Dedifferentiated amniotic fluid mesenchymal stem cell (primary cell): Measurements from ENCODE around the gene GNAI2.
"Not testable (repeated sequence)": the region's sequence is repeated elsewhere in the genome, so short reads cannot be mapped to it uniquely, and the experiment has no call there.

Experiments
- DNase-seq: peaks from one replicate; pipeline ENCODE4 v3.0.0-alpha.2; 2016; ENCODE audit errors: extremely low spot score

Gene GNAI2

DNA sequence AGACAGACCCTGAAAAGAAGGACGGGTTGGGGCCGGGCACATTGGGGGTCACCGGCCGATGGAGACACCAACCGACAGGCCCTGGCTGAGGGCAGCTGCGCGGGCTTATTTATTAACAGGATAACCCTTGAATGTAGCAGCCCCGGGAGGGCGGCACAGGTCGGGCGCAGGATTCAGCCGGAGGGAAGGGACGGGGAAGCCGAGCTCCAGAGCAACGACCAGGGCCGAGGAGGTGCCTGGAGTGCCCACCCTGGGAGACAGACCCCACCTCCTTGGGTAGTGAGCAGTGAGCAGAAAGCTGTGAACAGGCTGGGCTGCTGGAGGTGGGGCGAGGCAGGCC lies 40.7 kb downstream of the GNAI2 start:
- DNase-seq: no peak

DNA sequence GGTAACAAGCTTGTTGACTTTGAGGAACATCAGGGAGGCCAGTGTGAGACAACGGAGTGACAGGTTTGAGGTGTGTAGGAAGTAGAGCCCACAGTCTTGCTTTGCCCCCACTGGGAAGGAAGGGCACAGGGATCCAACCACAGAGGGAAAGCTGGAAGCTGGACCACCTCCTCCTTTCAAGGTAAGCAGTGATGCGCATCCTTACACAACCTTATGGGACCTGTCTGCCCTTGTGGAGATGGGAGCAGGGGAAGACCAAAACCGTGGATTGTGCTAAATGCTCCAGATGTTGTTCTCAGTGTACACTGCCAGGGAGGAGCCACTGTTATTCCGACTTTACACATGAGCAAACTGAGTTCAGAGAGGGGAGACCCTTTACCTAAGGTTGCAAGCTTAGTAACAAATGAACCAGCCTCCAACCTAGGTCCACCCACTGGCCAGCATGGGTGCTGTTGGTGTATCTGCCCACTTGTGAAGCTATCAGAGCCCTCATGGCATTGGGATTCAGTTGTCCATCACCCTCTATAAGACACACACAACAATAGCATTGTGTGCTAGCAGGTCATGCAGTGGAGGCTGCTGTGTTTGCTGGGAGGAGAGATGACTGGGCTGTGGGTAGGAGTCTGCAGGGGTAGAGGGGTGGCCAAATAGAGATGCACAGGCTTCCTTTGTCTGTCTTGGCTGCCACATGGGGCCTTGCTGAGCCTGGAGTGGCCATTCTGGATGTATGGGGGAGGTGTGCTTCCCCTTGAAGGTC lies 42.3 kb downstream of the GNAI2 start:
- no peak for DNase-seq

DNA sequence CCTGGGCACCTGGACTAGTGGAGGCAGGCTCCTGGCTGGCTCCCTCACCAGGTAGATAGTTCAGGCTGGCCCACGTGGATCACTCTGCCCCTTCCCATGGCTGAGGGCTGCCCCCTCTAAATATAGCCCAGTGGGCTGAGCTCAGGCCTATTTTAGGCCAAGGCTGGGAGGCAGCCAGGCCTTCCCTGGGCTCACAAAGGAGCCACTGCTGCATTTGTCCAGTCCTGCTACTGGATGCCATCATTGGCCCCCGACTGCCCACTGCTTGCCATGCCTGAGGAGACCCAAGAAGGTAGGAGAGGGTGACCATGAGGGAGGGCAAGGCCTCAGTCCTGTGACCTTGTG lies 42.8 kb downstream of the GNAI2 start, which contains the start of gene LSMEM2:
Gene LSMEM2, plus strand, starts transcription at position 208 of the 345 bp plus-strand sequence. Its CDS starts 27 bp downstream, at position 235.
- DNase-seq: no peak

DNA sequence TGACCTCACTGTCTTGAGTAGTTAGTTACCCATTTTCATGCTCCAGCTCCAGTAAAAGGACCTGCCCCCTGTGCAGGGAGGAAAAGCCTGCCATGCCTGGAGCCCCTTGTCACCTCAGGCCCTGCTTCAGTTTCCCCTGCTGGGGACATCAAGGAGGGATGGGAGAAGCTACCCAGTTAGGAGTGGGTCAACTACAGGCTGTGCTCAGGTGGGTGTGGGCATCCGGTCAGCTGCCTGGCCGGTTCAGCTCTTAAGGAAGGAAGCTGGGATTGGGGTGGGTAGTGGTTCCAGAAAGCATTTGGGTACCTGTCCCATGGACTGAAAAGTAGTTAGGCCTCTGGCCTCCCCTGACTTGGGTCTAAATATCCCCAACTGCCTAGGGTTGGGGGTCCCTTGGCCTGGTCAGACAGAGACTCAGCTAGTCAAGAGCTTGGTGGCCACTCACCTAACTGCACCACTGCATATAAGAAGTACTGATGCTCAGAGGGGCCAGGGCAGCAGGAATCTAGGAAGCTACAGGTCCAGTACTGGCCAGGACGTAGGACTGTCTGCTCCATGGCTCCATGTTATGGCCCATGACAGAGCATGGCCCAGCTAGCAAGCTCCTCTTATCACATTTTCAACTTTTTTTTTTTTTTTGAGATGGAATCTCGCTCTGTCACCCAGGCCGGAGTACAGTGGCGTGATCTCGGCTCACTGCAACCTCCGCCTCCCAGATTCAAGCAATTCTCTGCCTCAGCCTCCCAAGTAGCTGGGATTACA lies 43.4 kb downstream of the GNAI2 start:
- no peak for DNase-seq

DNA sequence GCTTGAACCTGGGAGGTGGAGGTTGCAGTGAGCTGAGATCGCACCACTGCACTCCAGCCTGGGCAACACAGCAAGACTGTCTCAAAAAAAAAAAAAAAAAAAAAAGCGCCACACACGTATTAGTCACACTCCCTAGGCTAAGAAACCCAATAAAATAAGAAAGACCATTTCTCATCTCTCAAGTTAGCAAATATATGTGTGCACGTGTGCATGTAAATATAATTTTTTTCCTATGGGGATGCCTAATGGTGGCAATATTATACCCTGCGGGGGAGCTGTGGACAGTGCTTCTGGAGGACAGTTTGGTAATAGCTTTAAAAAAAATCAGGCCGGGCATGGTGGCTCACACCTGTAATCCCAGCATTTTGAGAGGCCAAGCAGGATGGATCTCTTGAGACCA lies 48.1 kb downstream of the GNAI2 start:
- not testable (repeated sequence) for DNase-seq

DNA sequence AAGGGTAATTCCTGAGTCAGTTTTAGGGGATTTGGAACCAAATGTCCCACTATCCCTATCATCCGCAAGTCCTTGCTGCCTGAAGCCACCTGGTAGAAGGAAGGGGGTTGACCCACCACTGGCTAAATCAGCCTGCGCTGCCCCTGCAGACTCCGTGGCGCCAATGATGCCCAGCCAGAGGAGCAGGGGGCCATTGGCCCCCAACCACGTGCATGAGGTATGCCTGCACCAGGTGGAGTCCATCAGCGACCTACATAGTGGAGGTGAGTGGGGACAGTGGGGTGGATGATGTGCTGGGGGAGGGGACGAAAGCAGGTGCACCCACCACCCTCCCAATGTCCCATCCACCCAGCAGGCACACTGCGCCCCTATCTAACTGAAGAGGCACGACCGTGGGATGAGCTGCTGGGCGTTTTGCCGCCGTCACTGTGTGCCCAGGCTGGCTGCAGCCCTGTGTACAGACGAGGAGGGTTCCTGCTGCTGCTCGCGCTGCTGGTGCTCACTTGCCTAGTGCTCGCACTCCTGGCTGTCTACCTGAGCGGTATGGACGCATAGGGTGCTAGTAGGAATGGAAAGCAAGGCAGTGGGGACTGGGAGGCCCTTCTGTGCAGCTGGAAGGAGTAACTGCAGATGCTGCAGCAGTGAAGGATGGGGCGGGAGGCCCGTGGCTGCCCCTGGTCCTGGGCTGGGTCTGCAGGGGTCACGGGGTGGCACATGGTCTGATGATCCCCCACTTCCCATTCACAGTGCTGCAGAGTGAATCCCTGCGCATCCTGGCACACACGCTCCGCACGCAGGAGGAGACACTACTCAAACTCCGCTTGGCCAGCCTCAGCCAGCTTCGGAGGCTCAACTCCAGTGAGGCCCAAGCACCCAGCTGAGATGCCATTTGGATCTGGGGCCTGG lies 50.6 kb downstream of the GNAI2 start:
- no peak for DNase-seq

DNA sequence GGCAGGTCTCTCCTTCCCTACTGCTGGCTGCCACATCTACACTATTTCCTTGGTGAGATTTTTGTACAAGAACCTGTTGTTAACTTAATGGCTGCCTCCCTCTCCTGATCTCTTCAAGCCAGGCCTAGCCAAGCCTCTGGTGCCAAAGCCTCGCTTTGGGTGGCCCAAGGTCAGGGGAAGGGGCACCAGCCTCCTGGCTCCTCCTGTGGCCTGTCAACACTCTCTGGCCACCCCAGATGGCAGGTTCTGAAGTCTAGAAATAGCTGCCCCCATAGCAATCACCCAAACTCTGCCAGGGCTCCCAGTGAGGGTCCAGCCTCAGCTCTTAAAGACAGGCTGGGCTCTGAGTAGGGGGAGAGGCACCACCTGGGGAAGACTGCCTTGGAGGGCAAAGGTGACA lies 51.3 kb downstream of the GNAI2 start:
- DNase-seq: no peak

DNA sequence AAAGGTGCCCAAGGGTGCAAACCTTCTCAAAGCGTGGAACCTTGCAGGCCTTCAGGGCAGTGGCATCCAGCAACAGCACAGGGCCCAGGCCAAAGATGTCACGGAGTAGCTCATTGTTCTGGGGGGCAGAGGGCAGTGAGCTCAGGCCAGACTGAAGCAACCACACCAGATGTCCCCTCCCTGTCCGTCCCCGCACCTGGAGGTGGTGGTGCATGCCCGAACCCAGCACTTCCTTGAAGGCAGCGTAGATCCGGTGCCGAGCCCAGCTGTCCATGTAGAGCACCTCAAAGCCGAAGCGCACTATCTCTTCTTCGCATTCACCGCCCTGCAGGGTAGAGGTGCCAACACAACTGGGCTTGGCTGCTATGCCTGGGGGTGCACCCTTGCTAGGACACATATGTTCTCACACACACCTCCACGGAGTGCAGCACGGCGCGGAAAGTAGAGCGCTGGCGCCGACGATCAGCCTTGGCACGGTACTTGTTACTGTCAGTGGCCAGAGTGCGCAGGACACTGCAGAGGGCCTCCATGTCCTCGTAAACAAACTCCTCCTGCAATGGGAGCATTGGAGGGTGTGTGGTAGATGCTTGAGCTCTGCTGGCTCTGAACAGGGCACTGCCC lies 52.5 kb downstream of the GNAI2 start:
- peak; percentile 9 for DNase-seq

DNA sequence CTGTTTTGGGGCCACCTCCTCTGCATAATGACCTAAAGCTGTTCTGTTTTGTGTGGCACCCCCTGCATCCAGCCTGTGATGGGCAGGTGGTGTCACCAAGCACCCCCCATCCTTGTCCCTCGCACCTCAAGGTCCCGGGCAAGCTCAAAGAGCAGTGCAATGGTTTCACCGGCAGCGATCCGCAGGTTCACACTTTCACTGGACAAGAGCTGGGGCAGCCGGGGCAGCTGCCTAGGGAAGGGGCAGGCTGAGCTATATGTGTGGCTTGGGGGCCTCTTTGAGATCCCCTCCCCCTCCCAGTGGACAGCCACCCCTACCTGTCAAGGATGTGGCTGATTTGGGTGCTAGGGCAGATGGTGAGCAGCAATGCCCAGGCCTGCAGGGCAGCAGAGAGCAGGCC lies 53.1 kb downstream of the GNAI2 start:
- DNase-seq: no peak

DNA sequence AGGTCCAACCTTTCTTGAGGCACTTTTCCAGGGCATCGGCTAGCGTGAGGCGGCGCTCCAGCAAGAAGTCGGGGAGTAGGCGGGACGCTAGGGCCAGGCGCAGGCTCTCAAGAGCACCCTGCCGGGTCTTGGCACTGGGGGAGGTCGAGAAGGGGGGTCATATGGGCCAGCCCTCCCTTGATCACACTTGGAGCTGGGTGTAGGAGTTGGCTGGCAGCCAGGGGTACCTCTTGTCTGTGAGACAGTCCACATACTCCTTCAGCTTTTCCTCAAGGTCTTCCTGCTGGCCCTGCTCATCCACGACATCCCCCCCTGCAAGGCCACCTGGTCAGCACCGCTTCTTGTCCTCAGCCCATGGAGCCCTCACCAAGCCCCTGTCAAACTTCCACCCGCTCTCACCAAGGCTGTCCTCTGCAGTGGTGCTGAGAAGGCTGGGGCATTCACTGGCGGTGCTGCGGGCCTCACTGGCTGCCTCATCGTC lies 54.2 kb downstream of the GNAI2 start:
- no peak for DNase-seq

DNA sequence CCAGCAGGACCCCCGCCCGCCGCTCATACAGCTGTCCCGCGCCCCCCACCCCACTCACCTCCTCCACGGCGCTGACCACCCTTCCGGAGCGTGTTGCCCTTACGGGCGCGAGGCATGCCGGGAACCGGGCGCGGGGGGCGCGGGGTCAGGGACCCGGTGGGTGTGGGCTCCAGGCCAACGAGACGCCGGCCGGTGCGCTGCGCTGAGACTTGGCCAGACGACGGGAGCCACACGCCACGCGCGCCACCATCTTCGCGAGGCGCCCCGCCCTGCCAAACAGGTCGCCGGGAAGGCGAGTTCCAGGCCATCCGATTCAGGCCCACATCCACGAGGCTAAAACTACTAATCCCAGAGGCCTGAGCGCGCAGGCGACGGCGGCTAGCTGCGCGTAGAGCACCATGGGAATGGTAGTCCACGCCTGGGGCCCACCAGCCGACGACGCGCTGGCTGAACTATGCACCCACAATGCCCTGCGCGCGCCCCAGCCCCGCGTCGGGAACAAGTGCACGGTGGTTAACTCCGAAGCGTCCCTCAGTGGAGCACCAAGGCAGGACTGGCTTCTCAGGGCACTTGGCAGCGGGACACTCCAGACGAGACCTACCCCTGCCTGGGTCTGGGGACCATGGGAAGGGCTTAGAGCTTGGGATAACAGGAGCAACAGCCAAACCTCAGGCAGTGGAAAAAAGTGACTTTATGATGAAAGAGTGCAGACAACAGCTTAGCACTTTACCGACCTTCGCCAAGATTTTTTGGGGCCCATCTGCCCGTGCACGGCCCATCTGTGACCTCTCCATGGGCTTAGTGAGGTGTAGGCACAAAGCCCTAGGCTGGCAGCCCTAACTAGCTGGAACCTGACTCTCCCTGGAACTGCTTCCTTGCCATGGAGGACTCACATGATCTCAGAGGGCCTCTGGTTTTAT lies 56.4 kb downstream of the GNAI2 start, which contains the start of gene IFRD2:
Gene IFRD2, minus strand, starts transcription at position 271 of the 920 bp plus-strand sequence. Its CDS starts 155 bp downstream, at position 116.
- DNase-seq: peak; percentile 94

DNA sequence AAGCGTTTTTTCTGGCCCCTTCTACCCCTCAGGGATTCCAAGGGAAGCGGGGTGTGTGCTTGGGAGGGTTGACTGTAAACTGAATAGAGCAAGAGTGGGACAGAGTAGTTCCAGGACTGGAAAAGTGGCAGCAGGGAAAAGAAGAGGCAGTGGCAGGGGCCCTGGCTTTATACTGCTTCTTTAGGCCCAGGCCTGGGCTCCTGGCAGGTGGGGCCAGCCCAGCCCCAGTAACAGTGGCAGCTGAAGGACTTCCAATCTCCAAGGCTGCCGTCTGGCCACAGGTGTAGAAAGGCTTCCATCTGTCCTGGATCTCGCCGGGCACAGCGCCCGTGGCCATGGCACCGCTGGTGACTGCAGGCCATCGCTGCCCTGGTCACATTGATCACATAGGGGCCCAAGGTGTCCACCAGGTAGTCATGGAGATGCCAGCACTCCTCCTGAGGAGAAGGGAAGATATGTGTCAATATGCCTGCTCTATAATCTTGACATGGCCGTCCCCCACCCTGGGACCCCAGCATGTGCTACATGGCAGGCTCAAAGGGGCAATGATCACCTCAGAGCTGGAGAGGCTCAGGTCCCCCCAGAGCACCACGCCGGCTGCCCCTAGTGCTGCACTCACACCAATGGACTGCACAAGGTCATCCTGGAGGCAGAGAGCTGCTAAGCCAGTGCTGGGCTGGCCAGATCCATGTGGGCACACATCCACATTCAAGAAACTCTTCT lies 57.2 kb downstream of the GNAI2 start:
- no peak for DNase-seq

DNA sequence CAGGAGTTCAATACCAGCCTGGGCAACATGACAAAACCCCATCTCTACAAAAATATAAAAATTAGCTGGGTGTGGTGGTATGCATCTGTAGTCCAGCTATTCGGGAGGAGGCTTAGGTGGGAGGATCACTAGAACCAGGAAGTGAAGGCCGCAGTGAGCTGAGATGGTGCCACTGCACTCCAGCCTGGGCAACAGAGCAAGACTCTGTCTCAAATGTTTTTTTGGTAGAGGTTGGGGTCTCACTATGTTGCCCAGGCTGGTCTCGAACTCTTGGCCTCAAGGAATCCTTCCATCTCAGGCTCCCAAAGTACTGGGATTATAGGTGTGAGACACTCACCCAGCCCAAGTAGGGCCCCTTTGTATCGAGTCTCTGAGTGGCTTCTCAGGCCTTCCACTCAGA lies 58.1 kb downstream of the GNAI2 start:
- no peak for DNase-seq

DNA sequence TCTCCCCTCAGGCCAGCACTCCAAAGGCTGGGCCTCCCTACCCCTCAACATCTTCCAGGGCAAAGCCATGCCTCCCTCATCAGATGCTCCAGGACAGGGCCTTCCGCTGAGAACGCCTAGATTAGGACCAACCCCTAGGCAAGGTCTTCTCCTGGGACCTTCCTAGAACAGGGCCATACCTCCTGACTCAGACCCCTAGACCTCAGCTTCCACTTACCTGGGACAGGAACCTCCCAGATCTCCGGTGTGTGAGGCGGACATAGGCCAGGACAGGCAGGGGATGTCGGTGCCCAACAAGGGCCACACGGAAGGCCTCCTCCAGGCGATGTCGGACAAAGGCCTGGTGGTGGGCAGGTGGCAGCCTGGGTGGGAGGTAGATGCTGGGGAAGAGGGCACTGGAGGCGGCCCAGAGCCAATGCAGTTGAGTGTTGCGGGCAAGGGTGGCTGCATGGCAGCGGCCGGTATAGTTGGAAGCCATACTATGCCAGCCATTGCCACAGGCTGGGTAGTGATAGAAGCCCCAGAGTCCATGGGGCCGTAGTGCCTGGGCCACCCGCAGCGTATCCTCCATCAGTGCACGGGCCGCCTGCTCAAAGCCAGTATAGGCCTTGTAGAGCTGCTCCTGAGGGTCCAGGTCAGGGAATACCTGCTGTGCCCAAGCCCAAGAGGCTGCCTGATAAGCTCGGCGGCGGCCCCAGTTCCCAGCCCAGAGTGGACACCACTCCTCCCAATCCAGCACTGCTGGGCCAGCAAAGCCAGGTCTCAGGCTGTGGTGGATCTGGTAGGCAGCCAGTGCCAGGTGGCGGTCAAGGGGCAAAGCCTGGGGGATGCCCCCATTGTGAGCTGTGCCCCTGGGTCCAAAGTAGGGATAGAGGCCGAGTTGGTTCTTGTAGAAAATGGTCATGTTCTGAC lies 58.7 kb downstream of the GNAI2 start:
- DNase-seq: no peak

DNA sequence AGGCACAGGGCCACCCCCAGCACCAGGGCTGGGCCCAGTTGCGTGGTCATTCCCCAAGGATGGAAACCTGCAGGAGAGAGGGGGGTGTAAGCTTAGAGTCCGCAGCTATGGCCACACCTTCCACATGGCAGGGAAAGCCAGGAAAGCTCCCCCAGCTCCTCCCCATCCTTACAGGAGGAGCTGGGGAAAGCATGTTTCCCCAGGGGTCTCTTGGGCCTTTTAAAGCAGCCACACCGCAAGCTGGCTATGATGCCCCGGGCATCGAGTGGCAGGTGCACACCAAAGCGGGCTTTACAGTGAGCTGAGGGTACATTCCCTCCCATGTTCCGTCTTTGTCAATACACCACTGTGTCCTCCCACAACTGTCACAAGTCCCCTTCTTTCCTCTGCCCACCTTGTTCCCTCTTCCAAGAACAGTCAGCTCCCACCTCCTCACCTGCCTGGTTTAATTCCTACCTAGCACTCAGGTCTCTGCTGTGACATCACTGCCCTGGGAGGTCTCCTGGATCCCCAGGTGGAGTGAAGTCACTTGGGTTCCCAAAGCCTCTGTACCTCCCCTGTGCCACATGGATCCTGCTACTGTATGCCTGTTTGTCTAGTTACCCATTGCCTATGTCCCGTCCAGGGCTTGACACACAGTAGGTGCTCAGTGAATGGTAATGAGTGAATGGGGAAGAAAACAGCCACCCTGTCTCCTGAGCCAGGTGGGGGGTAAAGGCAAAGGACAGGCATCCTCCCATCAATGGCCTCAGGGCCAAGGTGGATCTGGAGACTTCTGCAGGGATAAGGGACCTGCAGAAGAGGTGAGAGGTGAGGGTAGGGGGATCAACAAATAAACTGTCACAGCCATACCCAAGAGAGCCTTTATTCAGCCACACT lies 59.8 kb downstream of the GNAI2 start:
- DNase-seq: no peak

DNA sequence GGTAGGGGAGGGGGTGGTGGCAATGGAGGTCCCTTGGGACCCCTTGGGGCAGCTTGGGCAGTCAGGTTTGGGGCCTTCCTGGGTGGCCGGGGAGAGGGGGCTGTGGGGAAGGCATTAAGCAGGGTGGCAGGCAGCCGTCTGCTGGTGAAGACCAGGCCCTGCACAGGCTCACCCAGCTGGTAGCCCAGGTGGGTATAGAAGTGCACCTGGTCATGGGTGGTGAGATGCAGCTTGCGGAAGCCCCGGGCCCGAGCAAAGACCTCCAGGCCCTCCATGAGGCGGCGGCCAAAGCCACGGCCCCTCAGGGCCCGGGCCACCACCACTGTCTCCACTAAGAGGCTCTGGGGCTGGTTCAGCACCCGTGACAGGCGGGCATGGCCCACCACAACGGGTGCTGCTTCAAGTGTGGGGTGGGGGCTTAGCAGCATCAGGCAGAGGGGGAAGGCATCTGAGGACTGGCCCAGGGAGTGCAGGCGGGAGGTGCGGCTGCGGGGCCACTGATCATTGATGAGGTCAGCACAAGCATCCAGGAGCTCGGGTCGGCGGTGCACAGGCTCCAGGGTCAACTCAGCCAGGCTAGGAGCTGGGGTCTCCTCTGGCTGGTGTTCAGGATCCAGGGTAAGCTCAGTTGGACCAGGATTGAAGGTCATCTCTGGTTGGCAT lies 60.8 kb downstream of the GNAI2 start:
- DNase-seq: no peak

DNA sequence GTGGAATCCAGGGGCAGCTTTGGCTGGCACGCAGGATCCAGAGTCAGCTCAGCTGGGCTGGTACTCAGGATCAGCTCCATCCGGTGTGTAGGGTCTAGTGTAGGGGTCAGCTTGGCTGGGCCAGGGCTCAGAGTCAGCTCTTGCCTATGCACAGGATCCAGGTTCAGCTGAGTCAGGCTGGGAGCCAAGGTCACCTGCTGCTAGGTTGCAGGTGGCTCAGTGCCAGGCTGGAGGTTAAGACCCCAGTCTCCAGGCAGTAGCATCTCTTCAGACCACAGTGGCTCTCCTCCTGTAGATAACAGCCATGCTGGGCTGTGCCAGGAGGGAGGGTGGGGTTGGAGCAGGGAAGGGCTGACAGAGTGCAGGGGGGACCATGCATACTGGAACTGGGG lies 61.4 kb downstream of the GNAI2 start:
- DNase-seq: no peak
